Liver (tissue), 9 donors: Measurements from ENCODE around the gene SLC17A2. TPM values are rescaled to one million over a fixed set of nuclear protein-coding genes. Genes with fewer than 3 reads are reported as not detected.

ENCODE experiments used
- DNase-seq: peaks from one replicate; pipeline ENCODE4 v3.0.0-alpha.2; 2017; ENCODE audit warnings: low spot score
- H3K27ac ChIP-seq, 2 donors: one replicate each; pipeline ENCODE4 v1.7.0; 2013; ENCODE audit warnings: inconsistent platforms in 2 of 2, low read length in 2 of 2, control low read depth in 1 of 2, low read depth in 1 of 2, mild to moderate bottlenecking in 1 of 2
- H3K27me3 ChIP-seq, 4 donors: one replicate each; pipeline versions ENCODE4 v1.6.1 to v1.7.0; 2013; ENCODE audit warnings: low read length in 3 of 4, inconsistent platforms in 1 of 4, mild to moderate bottlenecking in 1 of 4, moderate library complexity in 1 of 4; ENCODE audit not compliant: control insufficient read depth in 4 of 4, insufficient read depth in 4 of 4
- H3K36me3 ChIP-seq, 4 donors: one replicate each; pipeline versions ENCODE4 v1.6.1 to v1.7.0; 2013; ENCODE audit warnings: low read length in 3 of 4, mild to moderate bottlenecking in 3 of 4, low read depth in 1 of 4, moderate library complexity in 1 of 4; ENCODE audit not compliant: control insufficient read depth in 4 of 4, insufficient read depth in 3 of 4
- H3K4me1 ChIP-seq, 4 donors: one replicate each; pipeline versions ENCODE4 v1.6.1 to v1.7.0; 2013; ENCODE audit warnings: low read length in 3 of 4, mild to moderate bottlenecking in 3 of 4, moderate library complexity in 1 of 4; ENCODE audit not compliant: control insufficient read depth in 4 of 4, insufficient read depth in 4 of 4
- H3K4me3 ChIP-seq, 3 donors: one replicate each; pipeline versions ENCODE4 v1.6.1 to v1.7.0; 2013; ENCODE audit warnings: low read length in 3 of 3, control low read depth in 1 of 3, low read depth in 1 of 3, mild to moderate bottlenecking in 1 of 3
- H3K9ac ChIP-seq, 2 donors: one replicate each; pipeline ENCODE4 v1.7.0; 2013; ENCODE audit warnings: low read length in 2 of 2, mild to moderate bottlenecking in 2 of 2, moderate library complexity in 2 of 2, control low read depth in 1 of 2, low read depth in 1 of 2
- H3K9me3 ChIP-seq, 4 donors: one replicate each; pipeline versions ENCODE4 v1.6.1 to v1.7.0; 2013; ENCODE audit warnings: low read length in 3 of 4; ENCODE audit not compliant: control insufficient read depth in 4 of 4
- EGR1 ChIP-seq, 2 donors: IDR thresholded peaks; 2 replicates each; pipeline ENCODE4 v1.6.1; 2016 to 2018; ENCODE audit warnings: antibody characterized with exemption in 2 of 2, low read depth in 2 of 2
- FOXA2 ChIP-seq: IDR thresholded peaks from 2 replicates; pipeline ENCODE4 v1.6.1; 2016; ENCODE audit warnings: antibody characterized with exemption
- HNF4G ChIP-seq: IDR thresholded peaks from 2 replicates; pipeline ENCODE4 v1.6.1; 2016; ENCODE audit warnings: antibody characterized with exemption
- JUND ChIP-seq, 2 donors: IDR thresholded peaks; 2 replicates each; pipeline ENCODE4 v1.6.1; 2016; ENCODE audit warnings: antibody characterized with exemption in 2 of 2
- NR2F2 ChIP-seq: IDR thresholded peaks from 2 replicates; pipeline ENCODE4 v1.6.1; 2016; ENCODE audit warnings: antibody characterized with exemption
- RAD21 ChIP-seq, 2 donors: IDR thresholded peaks; 2 replicates each; pipeline ENCODE4 v1.6.1; 2016; ENCODE audit warnings: antibody characterized with exemption in 2 of 2, mild to moderate bottlenecking in 2 of 2
- SP1 ChIP-seq: IDR thresholded peaks from 2 replicates; pipeline ENCODE4 v1.6.1; 2018; ENCODE audit warnings: antibody characterized with exemption, mild to moderate bottlenecking
- WGBS: extraction: QIAGEN DNeasy Blood & Tissue Kit; methylation state at CpG from one replicate; pipeline ENCODE4 v1.1.7; 2013; 5-methylcytosine and 5-hydroxymethylcytosine counted together
- polyA plus RNA-seq, 2 donors: library from polyadenylated mRNA; stranded (reverse) in 1 of 2; unstranded in 1 of 2; fragments of 200-250 nt in 1 of 2; fragments of >200 nt in 1 of 2; fragmentation: Nextera tagmentation in 1 of 2; extraction: Ambion mirVana in 1 of 2; gene quantifications; one replicate each; pipeline versions ENCODE4 v1.2.1 to v1.2.3, GENCODE V29; 2013 to 2015
- total RNA-seq, 2 donors: library from RNA; depleted of rRNA; stranded (reverse); fragments of >200 nt; gene quantifications; one replicate each; pipeline ENCODE4 v1.2.3, GENCODE V29; 2014
- TF ChIP-seq, protein P1 (sequence below): IDR thresholded peaks from 2 replicates; pipeline ENCODE4 v1.6.1; 2016; ENCODE audit warnings: antibody characterized with exemption
- TF ChIP-seq, protein P2 (sequence below): IDR thresholded peaks from 2 replicates; pipeline ENCODE4 v1.6.1; 2016; ENCODE audit warnings: antibody characterized with exemption, mild to moderate bottlenecking
- TF ChIP-seq, protein P3 (sequence below): fragments of 150-350 bp; IDR thresholded peaks from 2 replicates; pipeline ENCODE4 v1.5.1; 2017; ENCODE audit warnings: improper control_type of control experiment, low read depth, low read length; ENCODE audit not compliant: missing input control
- TF ChIP-seq, protein P4 (sequence below): IDR thresholded peaks from 2 replicates; pipeline ENCODE4 v1.6.1; 2016; ENCODE audit warnings: antibody characterized with exemption
- donor health status: healthy.
- donor health status: healthy.
- donor health status: healthy.
- donor health status: healthy.
- donor health status: healthy.

Gene SLC17A2
- total and polyA plus RNA-seq, 4 donors = 26.2 to 88.1 (median 37.8) TPM

DNA sequence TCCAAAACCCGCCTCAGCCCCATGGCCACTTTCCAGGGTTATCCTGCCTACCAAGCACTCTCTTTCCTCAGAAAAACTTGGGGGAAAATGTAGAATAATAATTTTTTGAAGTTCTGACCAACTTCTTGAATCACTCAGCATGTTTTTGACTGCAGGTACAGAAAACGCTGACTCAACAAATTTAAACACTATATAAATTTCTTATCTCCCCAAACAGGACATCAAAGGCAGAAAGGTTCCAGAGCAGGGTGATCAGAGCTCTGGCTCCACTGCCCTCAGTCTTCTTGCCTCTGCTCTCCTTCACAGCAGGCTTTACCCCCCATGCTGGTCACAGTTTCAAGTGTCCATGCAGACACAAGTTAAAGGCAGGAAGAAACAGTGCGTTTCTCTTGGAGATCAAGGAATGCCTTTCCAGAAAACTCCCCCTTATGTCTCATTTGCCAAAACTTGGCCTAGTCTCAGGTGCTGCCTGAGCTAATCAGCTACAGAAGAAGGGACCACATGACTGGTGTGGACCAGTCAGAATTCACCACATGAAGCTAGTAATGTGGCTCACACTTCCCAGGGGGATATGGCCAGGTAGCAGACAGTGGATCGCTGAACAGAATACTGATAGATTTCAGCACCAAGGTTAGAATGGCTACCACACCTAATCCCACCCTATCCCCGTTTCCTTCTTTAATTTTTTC, 32.1 kb downstream of the SLC17A2 start:
- WGBS = 84% methylated on average over 5 of the region's 5 CpGs
- Histone ChIP-seq H3K4me1 (peaks cover 7 to 37% (median 21%) of the 10 kb centered on the region in 4 donors), H3K36me3 (no peaks in the 10 kb centered on the region), H3K9ac (no peak overlapping the region), H3K4me3 (no peak overlapping the region), H3K9me3 (no peaks in the 10 kb centered on the region), H3K27me3 (no peaks in the 10 kb centered on the region), H3K27ac (no peak overlapping the region)
- DNase-seq = no peak
- no peak for TF ChIP-seq RAD21 (IDR thresholded peaks at IDR 0.05)
- TF ChIP-seq HNF4G = no peak
- TF ChIP-seq EGR1 (IDR thresholded peaks at IDR 0.05; ENCODE audit: low read depth in 2 of 2) = no peak
- TF ChIP-seq, protein P1, sequence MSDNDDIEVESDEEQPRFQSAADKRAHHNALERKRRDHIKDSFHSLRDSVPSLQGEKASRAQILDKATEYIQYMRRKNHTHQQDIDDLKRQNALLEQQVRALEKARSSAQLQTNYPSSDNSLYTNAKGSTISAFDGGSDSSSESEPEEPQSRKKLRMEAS = no peak
- TF ChIP-seq SP1 = no peak
- no peak for TF ChIP-seq NR2F2
- TF ChIP-seq, protein P2, sequence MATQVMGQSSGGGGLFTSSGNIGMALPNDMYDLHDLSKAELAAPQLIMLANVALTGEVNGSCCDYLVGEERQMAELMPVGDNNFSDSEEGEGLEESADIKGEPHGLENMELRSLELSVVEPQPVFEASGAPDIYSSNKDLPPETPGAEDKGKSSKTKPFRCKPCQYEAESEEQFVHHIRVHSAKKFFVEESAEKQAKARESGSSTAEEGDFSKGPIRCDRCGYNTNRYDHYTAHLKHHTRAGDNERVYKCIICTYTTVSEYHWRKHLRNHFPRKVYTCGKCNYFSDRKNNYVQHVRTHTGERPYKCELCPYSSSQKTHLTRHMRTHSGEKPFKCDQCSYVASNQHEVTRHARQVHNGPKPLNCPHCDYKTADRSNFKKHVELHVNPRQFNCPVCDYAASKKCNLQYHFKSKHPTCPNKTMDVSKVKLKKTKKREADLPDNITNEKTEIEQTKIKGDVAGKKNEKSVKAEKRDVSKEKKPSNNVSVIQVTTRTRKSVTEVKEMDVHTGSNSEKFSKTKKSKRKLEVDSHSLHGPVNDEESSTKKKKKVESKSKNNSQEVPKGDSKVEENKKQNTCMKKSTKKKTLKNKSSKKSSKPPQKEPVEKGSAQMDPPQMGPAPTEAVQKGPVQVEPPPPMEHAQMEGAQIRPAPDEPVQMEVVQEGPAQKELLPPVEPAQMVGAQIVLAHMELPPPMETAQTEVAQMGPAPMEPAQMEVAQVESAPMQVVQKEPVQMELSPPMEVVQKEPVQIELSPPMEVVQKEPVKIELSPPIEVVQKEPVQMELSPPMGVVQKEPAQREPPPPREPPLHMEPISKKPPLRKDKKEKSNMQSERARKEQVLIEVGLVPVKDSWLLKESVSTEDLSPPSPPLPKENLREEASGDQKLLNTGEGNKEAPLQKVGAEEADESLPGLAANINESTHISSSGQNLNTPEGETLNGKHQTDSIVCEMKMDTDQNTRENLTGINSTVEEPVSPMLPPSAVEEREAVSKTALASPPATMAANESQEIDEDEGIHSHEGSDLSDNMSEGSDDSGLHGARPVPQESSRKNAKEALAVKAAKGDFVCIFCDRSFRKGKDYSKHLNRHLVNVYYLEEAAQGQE = no peak
- TF ChIP-seq, protein P3, sequence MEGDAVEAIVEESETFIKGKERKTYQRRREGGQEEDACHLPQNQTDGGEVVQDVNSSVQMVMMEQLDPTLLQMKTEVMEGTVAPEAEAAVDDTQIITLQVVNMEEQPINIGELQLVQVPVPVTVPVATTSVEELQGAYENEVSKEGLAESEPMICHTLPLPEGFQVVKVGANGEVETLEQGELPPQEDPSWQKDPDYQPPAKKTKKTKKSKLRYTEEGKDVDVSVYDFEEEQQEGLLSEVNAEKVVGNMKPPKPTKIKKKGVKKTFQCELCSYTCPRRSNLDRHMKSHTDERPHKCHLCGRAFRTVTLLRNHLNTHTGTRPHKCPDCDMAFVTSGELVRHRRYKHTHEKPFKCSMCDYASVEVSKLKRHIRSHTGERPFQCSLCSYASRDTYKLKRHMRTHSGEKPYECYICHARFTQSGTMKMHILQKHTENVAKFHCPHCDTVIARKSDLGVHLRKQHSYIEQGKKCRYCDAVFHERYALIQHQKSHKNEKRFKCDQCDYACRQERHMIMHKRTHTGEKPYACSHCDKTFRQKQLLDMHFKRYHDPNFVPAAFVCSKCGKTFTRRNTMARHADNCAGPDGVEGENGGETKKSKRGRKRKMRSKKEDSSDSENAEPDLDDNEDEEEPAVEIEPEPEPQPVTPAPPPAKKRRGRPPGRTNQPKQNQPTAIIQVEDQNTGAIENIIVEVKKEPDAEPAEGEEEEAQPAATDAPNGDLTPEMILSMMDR = no peak

DNA sequence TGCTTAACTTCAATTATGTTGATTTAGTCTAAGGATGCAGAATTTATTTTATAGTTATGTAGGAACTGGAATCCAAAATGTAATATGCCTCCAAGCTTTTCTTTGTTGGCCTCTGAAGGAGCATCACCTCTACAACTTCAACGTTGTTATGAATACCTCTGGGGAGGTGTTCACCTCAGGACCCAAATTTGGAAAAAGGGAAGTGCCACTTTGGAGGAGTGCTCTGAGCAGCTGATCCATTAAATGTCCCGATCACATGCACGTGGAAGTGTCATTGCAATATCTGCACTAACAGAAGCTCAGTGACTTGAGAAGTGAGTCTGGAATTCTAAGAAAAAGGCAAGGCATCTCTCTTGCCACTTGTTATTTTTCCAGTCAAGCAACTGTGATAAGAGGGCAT, 34.2 kb downstream of the SLC17A2 start:
- WGBS = 91% methylated on average over 3 of the region's 3 CpGs

More for the DNA sequence above, 34.2 kb downstream of the SLC17A2 start:
- no peak for DNase-seq
- Histone ChIP-seq H3K4me1 (peaks cover 5 to 29% (median 13%) of the 10 kb centered on the region in 4 donors), H3K36me3 (no peaks in the 10 kb centered on the region), H3K4me3 (no peak overlapping the region), H3K27ac (no peak overlapping the region), H3K9me3 (no peaks in the 10 kb centered on the region), H3K27me3 (no peaks in the 10 kb centered on the region), H3K9ac (no peak overlapping the region)
- TF ChIP-seq, protein P4, sequence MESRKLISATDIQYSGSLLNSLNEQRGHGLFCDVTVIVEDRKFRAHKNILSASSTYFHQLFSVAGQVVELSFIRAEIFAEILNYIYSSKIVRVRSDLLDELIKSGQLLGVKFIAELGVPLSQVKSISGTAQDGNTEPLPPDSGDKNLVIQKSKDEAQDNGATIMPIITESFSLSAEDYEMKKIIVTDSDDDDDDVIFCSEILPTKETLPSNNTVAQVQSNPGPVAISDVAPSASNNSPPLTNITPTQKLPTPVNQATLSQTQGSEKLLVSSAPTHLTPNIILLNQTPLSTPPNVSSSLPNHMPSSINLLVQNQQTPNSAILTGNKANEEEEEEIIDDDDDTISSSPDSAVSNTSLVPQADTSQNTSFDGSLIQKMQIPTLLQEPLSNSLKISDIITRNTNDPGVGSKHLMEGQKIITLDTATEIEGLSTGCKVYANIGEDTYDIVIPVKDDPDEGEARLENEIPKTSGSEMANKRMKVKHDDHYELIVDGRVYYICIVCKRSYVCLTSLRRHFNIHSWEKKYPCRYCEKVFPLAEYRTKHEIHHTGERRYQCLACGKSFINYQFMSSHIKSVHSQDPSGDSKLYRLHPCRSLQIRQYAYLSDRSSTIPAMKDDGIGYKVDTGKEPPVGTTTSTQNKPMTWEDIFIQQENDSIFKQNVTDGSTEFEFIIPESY = no peak
- no peak for TF ChIP-seq NR2F2
- TF ChIP-seq JUND (IDR thresholded peaks at IDR 0.05) = no peak
- TF ChIP-seq, protein P1 = no peak
- no peak for TF ChIP-seq RAD21 (IDR thresholded peaks at IDR 0.05)
- TF ChIP-seq FOXA2 = no peak
- TF ChIP-seq, protein P2 = no peak
